HG02973 (cell line): ENCODE data around the gene TANC2.
"Not testable (repeated sequence)": the region's sequence is repeated elsewhere in the genome, so short reads cannot be mapped to it uniquely, and the experiment has no call there.

Experiments used
- ATAC-seq: cut with Tn5 transposase; IDR thresholded peaks from one replicate; pipeline ENCODE4 v1.9.1; 2021; ENCODE audit warnings: moderate library complexity; ENCODE audit not compliant: unreplicated experiment

The TANC2 gene

DNA sequence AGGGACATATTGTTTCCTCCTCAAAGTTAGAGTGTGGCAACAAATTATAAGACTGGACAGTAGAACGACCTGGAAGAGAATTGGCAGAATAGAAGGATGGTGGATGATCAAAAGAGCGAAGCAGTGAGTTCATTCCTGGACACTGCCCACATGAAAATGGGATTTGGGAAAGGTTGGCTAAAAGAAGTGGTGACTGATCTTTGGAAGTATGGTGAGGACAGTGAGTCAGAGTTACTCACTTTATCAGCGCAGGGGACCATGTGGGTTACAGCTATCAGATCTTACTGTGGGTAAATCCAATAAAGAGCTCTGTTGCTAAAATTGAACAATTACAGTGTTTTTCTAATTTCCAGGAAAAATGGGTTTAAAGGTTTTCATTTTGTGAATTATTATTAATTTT lies 2.7 kb upstream of the TANC2 start:
- no peak for ATAC-seq

GRCh38 chr17:62964506-62964905 lies 1.5 kb upstream of the TANC2 start:
- no peak for ATAC-seq

- ATAC-seq, result peak; percentile 3
Measured at GRCh38 chr17:62965174-62965685, 805 bp upstream of the TANC2 start.

DNA sequence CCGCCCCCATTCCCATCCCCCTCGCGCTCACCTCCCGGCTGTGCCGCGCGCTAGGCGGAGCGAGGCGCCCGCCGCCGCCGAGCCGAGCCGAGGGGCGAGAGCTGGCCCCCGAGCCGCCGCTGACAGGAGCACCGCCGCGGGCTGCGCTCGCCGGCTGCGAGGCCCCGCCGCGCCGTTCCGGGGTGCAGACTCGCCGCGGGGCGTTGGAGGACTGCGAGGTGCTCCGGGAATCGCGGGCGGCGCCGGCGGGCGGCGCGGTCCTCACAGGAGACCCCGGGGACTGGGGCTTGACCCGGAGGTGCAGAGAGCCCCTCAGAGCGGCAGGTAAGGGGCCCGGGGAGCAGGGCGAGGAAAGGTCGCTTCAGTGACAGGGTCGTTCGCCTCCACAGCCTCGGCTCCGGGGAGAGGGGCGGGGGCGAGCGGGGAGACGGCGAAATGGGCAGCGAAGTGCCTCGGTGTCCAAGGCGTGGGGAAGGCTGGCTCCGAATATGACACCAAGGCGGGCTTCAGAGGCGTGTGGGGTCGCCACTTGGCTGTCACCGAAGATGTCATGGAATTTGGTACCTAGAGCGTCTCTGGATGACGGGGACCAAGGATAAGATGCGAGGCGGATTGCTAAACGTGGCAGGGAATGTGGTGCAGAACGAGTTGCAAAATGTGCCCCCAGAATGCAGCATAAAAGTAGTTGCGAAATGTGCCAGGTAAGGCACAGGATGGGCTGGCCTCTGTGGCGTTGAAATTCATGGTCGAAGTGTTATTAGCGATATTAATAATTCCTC lies 580 bp downstream of the TANC2 start:
- peak; percentile 30 for ATAC-seq

DNA sequence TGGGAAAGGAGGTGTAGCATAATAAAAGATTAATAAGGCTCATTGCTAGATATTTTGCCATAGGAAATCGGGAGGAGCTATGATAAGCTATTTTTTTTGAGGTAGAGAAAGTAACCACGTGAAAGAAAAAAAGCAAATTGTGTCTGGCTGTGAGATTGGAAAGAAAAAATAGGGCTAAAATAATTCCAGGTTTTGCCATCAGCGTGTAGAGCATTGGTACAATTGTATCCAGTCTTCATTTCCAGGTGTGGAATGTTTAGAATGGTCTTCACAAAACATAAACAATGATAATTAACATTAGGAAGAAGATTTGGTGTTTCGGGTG lies 1.1 kb downstream of the TANC2 start:
- ATAC-seq, result no peak

- peak; percentile 81 for ATAC-seq
Measured at GRCh38 chr17:62968445-62968923, 2.4 kb downstream of the TANC2 start.

DNA sequence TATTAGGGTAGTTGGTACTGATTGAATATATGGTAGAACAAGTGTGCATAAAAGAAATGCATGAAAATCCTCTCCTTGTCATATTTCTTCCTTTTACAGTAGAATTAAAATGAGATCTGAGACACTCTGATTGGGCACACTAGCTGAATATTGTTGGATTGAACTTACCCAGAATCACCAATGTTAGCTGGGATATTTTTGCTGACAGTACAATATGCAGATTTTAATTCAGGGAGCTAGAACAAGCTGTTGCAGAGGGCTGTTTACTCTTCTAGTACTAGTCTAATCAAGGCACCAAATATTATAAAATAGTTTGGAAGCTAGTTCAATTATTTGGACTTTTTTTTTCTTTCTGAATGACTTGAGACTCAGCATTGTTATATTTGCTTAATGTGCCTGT lies 4.6 kb downstream of the TANC2 start:
- no peak for ATAC-seq

DNA sequence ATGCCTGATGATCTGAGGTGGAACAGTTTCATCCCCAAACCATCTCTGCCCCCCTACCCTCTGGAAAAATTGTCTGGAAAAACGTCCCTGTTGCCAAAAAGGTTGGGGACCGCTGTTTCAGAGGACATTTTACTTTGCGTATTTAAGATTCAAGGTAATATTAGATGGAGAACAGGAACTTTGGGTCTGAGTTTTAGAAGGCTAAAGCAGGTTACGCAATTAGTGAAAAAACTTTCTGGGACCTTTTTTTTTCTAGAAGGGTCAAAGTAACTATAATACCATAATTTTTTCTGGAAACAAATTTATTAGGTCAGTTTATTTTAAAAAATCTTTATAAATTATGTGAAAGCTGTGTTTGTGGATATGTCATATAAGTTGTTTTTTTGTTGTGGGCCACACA lies 5.8 kb downstream of the TANC2 start:
- no peak for ATAC-seq

DNA sequence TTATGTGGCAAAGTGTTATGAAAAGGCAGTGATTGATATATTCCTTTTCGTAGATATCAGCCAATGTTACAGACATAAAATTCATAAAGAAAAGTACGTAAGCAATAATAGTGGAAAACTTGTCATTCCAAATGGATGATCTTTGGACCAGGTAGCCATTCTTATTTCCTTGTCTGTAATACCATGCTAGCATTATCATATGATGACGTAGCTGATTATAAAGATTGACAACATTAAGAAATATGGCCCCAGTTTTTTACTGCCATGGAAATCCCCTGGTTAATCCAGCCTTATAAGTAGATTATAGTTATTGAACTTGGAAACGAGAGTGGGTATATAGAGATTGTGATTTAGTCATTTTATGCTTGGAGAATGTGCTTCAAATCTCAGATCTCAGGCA lies 8.8 kb downstream of the TANC2 start:
- ATAC-seq, result no peak

- no peak for ATAC-seq
Measured at GRCh38 chr17:62975206-62975605, 9.2 kb downstream of the TANC2 start.

- not testable (repeated sequence) for ATAC-seq
Measured at GRCh38 chr17:62976643-62977231, 10.7 kb downstream of the TANC2 start.

GRCh38 chr17:62980842-62981241 lies 14.8 kb downstream of the TANC2 start:
- no peak for ATAC-seq

- ATAC-seq, result no peak
Measured at GRCh38 chr17:62981933-62982332, 15.9 kb downstream of the TANC2 start.

DNA sequence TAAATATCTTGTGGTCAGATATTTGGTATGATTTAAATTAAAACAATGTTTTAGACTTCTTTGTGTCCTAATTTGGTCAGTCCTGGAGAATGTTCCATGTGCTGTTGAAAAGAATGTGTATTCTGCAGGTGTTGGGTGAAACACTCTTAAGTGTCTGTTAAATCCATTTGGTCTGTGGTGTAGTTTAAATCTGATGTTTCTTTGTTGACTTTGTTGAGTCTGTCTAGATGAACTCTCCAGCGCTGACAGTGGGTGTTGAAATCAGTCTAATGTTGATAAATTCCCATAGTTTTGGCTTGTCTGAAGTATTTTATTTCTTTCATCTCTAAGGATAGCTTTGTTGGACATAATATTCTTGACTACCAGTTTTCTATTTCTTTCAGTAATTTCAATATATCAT lies 18.8 kb downstream of the TANC2 start:
- ATAC-seq, result no peak

GRCh38 chr17:62986549-62986948 lies 20.5 kb downstream of the TANC2 start:
- no peak for ATAC-seq

DNA sequence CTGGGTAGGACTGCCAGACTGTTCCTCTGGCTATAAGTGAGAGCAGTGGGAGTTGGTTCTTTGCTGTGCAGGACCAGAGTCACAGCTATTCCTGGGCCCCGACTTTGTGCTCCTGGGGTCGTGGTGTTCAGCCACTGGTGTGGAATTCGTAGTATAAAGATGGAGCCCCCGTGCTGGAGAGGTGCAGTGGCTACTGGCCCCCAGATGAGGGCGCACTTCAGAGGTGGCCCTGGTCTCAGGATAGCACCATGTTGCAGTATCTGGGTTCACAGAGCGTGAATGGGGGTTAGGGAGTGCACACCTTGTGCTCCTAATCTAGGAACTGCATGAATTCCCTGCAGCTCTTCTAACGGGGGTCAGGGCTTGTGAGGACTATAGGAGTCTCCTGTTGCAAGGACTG lies 21.1 kb downstream of the TANC2 start:
- ATAC-seq, result no peak

DNA sequence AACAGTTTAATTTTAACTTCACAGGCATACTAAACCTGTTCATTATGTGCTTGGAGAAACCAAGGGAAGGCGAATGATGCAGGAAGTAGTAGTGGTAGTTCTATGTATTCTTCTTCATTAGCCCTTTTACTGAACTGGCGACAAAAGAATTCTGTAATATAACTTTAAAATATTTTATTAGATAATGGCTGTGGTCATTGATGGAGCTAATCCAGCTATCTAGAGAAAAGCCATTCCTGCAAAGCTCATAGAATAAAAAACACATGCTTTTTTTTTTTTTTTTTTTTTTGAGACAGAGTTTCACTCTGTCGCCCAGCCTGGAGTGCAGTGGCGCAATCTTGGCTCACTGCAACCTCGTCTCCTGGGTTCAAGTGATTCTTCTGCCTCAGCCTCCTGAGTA lies 23.5 kb downstream of the TANC2 start:
- ATAC-seq, result no peak

DNA sequence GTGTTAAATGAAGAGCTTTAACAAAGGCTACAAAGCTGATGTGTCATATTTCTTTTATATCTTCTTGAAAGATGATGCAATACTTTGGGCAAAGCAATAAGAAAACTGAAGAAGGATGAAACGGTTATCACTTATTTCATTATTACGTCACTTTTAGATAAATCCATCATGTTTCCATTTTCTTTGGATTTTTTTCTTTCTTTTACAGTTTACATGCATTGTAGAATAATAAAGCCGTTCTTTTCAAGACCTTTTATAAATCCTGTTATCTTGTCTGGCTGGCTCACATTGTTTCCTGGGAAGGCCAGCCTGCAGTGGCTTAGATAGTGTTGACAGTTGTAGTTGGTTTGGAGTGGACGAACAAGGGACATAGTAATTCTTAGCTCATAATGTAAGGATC lies 28.9 kb downstream of the TANC2 start:
- no peak for ATAC-seq

- ATAC-seq, result no peak
Measured at GRCh38 chr17:62995377-62995885, 29.4 kb downstream of the TANC2 start.

GRCh38 chr17:62996221-62996620 lies 30.2 kb downstream of the TANC2 start:
- ATAC-seq, result no peak

- ATAC-seq, result no peak
Measured at GRCh38 chr17:62998166-62998565, 32.1 kb downstream of the TANC2 start.

DNA sequence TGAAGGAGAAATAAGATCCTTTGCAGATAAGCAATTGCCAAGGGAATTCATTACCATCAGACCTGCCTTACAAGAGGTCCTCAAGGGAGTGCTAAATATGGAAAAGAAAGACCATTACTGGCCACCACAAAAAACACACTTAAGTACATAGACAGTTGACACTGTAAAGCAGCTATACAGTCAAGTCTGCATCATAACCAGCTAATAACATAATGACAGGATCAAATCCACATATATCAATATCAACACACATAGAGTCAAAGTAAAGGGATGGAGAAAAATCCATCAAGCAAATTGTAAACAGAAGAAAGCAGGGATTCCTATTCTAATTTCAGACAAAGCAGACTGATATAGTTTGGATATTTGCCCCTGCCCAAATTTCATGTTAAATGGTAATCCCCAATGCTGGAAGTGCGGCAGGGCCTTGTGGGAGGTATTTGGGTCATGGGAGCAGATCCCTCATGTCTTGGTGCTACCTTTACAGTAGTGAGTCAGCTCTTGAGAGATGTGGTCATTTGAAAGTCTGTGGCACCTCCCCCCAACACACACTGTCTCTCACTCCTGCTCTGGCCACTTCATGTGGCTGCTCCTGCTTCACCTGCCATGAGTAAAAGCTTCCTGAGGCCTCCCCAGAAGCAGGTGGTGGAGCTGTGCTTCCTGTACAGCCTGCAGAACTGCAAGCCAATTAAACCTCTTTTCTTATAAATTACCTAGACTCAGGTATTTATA lies 32.8 kb downstream of the TANC2 start:
- ATAC-seq, result no peak
